ENCODE results near the gene KISS1R.

KISS1R gene

GRCh38 chr19:900302-901111 lies 16.6 kb upstream of the KISS1R start:
- no peak for DNase-seq

GRCh38 chr19:901216-902092 lies 15.7 kb upstream of the KISS1R start:
- DNase-seq, result no peak

GRCh38 chr19:902093-902370 lies 15.1 kb upstream of the KISS1R start:
- no peak for DNase-seq

- no peak for DNase-seq
Measured at GRCh38 chr19:902446-903226, 14.5 kb upstream of the KISS1R start.

GRCh38 chr19:903266-903797 lies 13.8 kb upstream of the KISS1R start:
- DNase-seq, result no peak

GRCh38 chr19:904545-904944 lies 12.6 kb upstream of the KISS1R start:
- DNase-seq, result no peak

- DNase-seq, result no peak
Measured at GRCh38 chr19:906480-906879, 10.7 kb upstream of the KISS1R start.

GRCh38 chr19:907183-907853 lies 9.8 kb upstream of the KISS1R start:
- DNase-seq, result no peak

- no peak for DNase-seq
Measured at GRCh38 chr19:911197-912033, 5.7 kb upstream of the KISS1R start.

GRCh38 chr19:912181-913079 lies 4.7 kb upstream of the KISS1R start:
- DNase-seq, result peak in 1 of 2 experiments; percentile 25

- DNase-seq, result peak; percentile 80 to 83
Measured at GRCh38 chr19:913080-913748, 3.9 kb upstream of the KISS1R start, which contains the start of gene R3HDM4. TSS of gene R3HDM4 (minus strand) at chr19:913219. CDS start at chr19:913157, 62 bp downstream.

GRCh38 chr19:916645-917322 lies 349 bp upstream of the KISS1R start:
- peak; percentile 29 to 44 for DNase-seq

GRCh38 chr19:918152-918437 lies 962 bp downstream of the KISS1R start:
- DNase-seq, result no peak

GRCh38 chr19:918481-919198 lies 1.5 kb downstream of the KISS1R start:
- DNase-seq, result no peak

GRCh38 chr19:919199-920050 lies 2.3 kb downstream of the KISS1R start:
- DNase-seq, result peak; percentile 35 to 46

GRCh38 chr19:920051-920864 lies 3.1 kb downstream of the KISS1R start:
- peak; percentile 53 to 65 for DNase-seq

Measured in activated CD4-positive, alpha-beta T cell treated with anti-CD3 and anti-CD28 coated beads, Interleukin-2, amount 50 U/mL, for 4 hours (primary cell).